Hematopoietic multipotent progenitor cell treated with erythropoietin and hydrocortisone succinate and interleukin-3 and kit ligand, for 6 days (in vitro differentiated cells): ENCODE data around the gene PDGFA.

Experiments used
- DNase-seq: peaks from one replicate; pipeline ENCODE4 v3.0.0-alpha.2; 2015

Gene PDGFA

GRCh38 chr7:485188-486081 lies 34.2 kb downstream of the PDGFA start:
- peak; percentile 32 for DNase-seq

- no peak for DNase-seq
These were observed 35.1 kb downstream of the PDGFA start for GRCh38 chr7:484356-485101.

DNA sequence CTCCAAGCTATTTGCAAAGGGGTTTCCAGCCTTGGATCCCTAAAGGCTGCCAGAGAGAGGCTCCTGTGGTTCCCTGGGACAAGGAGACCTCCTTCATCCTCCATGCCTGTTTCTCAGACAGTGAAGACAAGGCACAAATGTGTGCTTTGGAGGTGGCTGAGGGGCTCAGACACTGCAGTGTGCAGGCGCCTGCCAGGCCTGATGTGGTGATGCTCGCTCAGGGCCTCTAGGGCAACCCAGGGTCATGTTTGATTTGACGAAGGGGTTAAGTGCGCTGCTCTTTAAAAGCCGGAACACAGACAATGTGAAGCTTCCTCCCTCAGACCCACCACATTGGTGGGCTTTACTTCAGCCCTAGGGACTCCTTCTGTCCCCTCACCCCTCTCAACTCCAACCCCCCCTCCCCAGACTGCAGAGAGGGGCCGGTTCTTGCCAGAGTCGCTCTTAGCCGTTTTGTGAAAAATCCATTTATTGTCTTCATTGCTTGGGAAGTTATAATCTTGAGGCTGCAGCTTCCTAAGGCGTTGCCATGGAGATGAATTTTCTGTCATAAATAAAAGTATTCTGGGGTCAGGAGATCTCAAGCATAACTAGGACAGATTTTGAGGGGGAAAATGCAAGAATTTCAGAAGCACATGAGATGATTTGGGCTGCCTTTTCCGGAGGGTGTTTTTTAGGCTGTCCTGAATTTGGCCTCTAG lies 35.8 kb downstream of the PDGFA start:
- no peak for DNase-seq

DNA sequence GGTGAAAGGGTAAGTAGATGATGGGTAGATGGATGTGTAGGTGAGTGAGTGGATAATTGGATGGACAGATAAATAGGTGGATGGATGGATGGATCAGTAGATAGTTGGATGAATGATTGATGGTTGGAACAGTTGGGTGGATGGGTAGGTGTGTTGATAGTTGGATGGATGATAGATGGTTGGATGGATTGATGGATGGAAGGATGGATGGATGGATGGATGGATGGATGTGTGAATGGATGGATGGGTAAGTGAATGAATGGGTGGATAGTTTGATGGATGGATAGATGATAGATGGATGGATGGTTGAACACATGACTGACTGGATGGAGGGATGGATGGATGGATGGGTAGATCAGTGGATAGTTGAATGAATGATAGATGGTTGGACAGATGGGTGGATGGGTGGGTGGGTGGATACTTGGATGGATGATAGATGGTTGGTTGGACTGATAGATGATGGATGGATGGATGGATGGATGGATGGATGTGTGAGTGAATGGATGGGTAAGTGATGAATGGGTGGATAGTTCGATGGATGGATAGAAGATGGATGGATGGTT lies 37.0 kb downstream of the PDGFA start:
- DNase-seq, result no peak

DNA sequence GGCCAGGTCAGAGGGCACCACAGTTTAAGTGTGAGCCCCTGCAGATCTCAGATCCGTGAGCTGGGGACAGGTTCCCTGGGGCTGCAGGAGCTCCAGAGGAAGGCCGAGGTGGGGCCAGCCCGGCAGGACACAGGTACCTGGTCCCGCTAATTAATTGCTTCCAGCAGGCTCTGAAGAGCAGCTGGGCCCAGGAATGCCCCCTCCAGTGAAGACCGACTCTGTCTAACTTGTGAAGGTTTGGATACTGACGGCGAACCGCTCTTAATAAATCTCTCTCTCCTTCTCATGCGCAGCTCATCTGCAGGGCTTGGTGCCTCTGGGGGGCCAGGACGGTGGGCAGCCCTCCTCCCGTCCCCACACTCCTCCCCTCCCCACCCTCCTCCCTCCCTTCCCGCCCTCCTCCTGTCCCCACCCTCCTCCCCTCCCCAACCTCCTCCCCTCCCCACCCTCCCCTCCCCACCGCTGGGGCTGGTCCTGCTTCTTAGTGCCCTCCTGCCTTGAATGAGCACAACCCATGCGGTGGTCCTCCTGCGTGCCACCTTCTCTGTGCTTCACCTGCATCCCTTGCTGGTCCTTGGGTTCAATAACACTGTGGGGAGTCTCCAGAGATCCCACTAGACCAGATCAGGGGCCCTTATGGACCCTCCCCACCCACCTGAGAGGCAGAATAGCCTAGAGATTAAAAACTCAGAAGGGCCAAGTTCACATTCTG lies 38.3 kb downstream of the PDGFA start:
- no peak for DNase-seq

GRCh38 chr7:480531-481218 lies 39.0 kb downstream of the PDGFA start:
- DNase-seq, result peak; percentile 81

- no peak for DNase-seq
These were observed 39.6 kb downstream of the PDGFA start for GRCh38 chr7:479948-480499.

DNA sequence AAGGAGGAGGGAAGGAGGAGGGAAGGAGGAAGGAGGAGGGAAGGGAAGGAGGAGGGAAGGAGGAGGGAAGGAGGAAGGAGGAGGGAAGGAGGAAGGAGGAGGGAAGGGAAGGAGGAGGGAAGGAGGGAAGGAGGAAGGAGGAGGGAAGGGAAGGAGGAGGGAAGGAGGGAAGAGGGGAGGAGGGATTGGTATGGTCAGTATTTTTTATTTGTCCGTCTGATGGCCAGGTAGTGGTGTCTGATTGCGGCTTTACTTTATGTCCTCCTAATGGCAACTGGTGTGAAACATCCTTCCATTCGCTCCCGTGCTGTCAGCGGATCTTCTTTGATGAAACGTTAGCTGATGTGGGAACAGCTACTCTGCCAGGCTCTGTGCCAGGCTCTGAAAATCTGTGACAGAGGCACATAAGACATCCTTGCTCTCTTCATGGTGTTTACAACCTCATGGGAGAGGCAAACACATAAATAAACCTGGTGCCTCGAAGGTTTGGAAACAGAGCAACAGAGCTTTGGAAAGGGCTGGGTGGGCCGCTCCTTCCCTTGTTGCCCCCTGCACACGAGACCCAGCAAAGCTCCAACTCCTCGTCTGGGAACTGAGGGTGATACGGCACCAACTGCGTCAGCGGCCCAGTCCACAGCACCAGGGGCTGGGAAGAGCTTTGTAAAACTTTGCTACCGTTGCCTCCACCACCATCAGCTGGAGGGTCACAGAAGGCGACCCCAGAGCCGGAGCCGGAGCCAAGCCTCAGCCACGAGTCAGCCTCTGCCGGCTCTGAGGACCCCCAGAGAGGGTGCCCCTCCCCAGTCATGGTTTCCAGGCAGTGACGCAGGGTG lies 40.3 kb downstream of the PDGFA start:
- DNase-seq, result no peak

GRCh38 chr7:477626-478220 lies 41.9 kb downstream of the PDGFA start:
- DNase-seq, result no peak

DNA sequence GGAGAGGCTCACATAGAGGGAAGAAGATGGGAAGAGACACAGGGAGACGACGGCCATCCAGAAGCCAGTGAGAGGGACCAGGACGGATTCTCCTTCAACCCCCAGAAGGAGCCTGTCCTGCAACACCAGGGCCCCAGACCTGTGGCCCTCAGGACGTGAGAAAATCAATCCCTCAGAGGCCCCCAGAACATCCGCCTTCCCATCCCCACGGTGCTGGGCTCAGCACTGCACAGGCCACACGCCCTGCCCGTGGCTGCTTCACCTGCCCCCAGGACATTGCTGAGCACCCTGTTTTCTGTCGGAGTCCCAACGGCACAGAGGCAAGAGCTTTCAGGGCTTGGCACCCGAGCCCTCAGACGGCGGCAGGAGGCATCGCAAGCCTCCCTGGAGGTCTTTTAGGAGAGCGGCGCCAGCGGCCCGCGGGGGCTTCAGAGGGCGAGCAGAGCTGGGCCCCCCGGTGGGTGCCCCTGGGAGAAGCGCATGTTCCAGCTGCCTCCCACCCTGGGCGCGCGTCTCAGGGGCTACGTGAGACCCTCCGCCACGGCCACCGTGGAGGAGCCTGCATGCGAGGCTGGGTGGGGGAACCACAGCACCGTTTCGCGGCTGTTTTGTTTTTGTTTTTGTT lies 42.8 kb downstream of the PDGFA start:
- DNase-seq, result no peak

GRCh38 chr7:475951-476441 lies 43.6 kb downstream of the PDGFA start:
- no peak for DNase-seq

DNA sequence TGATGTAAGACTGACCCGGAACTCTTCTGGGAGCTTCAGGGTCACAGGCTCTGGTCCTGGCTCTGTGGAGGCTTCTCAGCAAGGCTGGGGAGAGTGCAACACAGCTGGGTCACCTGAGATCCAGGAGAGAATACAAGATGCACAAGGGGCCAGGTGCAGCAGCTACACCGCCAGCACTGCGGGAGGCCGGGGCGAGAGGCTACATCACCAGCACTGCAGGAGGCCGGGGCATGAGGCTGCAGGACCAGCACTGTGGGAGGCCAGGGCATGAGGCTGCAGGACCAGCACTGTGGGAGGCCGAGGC lies 44.3 kb downstream of the PDGFA start:
- DNase-seq, result no peak

DNA sequence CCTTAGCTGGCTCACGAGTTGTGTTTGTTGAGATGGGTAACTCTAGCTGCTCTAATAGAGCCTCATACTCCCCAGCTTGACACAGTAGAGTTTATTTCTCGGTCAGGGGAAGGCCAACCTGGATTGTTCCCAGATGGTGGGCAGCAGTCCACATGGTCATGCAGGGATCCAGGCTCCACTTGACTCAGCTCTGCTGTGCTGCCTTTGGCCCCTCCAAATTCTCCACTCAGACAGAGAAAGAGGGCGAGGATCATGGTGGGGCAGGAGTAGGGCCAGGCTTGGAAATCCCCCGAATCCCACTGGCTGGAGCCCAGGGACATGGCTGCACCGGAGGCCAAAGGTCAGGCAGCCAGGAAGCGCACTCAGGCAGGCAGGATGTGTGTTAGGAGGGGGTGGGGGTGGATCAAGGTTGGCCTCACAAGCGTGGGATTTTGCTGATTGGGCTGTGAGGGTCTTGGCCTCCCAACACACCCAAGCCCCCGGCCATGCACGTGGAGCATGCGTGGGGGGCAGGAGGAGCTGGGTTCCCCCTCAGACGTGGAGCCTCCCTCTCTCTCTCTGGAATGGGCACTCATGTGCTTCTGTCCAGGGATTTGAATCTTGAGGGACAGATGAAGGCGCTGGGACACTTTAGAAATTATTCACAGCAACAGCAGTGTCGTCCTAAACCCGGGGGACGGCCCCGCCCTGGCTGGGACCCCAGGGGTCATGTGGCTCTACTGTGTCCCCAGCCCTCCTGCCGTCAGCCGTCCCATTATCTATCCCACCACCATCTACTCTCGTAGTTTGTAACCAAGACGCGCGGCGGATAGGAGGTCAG lies 44.8 kb downstream of the PDGFA start:
- DNase-seq, result no peak

DNA sequence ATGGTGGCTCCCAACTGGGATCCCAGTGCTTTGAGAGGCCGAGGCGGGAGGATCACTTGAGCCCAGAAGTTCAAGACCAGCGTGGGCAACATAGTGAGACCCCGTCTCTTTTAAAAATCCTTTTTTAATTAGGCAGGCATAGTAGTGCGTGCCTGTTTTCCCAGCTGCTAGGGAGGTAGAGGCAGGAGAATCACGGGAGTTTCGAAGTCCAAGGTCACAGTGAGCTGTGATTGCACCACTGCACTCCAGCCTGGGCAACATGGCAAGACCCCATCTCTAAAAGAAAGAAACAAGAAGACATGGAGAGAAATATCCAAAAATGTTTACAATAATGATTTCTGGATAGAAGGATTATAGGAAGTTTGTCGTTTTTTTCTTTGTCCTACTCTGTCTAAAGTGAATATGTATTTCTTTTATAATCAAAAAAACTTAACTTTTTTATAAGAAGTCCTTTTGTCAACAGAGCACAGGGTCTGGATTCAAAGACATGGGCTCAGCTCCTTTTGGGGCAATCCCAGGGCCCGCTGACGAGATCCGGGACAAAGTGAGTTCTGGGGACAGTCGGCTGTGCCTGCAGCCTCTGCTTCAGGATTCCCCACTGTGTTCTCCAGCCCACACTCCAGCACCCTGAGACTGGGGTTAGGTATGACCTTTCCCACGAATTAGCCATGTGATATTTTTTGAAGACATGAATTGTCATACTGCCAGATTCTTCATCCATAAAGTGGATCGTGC lies 45.6 kb downstream of the PDGFA start:
- no peak for DNase-seq

- DNase-seq, result no peak
These were observed 46.4 kb downstream of the PDGFA start for GRCh38 chr7:473211-473734.

DNA sequence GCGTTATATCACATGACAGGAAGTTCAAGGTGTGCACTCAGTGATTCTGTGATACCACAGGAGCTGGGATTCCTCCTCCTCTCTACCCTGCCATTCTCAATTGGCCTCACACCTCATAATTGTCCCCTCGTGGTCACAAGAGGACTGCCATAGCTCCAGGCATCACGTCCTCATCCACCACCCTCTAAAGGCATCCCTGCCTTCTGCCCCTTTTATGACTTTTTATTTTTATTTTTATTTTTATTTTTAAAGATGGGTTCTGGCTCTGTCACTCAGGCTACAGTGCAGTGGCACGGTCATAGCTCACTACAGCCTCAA lies 47.0 kb downstream of the PDGFA start:
- DNase-seq, result no peak

DNA sequence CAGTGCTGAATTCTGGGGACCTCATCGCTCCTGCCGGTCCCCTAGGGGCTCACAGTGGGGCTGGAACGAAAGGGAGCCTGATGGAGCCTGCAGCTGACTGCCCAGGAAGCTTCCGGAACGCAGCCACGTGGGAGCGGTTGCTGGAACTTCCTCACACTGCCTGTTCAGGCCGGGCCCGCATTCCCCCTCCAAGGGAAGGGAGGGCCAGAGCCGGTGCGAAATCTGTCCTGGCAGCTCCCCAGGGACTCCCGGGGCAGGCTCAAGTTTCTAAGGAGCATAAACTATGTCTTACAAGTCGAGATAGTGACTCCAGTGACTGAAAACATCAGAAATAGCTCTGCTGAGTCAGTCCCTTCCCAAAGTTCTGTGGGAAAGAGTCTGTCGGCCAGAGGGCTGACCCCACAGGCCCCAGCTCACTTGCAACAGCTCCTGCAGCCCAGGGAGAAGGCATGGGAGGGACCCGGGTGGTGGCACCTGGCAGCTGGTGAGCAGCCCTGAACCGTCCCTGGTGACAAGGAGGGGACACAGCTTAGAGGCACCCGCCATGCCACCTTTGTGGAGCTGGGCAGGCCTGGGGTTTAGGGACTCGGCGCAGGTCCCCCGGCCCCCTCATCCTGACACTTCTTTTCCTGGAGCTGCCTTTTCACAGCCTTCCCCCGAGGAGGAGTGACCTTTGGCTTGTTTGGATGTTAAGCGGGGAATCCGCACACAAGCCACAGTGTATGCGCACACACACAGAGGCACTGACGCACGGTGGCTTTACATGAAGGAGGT lies 47.6 kb downstream of the PDGFA start:
- no peak for DNase-seq
